HG03575 (cell line): Measurements from ENCODE around the gene B4GALNT2.
"Not testable (repeated sequence)": the region's sequence is repeated elsewhere in the genome, so short reads cannot be mapped to it uniquely, and the experiment has no call there.

Experiments
- ATAC-seq: cut with Tn5 transposase; IDR thresholded peaks from one replicate; pipeline ENCODE4 v1.9.1; 2021; ENCODE audit not compliant: unreplicated experiment, insufficient number of reproducible peaks, low FRiP score; ENCODE audit errors: extremely low read depth

Gene B4GALNT2

GRCh38 chr17:49132699-49133364, at the start of gene B4GALNT2:
Gene B4GALNT2 (plus strand): TSS chr17:49132769. CDS start chr17:49132793, 24 bp downstream.
- no peak for ATAC-seq

- not testable (repeated sequence) for ATAC-seq
These were observed 47.5 kb upstream of the B4GALNT2 start for GRCh38 chr17:49085046-49085445.

- ATAC-seq, result no peak
These were observed 46.8 kb upstream of the B4GALNT2 start for GRCh38 chr17:49085565-49086315.

GRCh38 chr17:49086316-49086605, 46.3 kb upstream of the B4GALNT2 start:
- ATAC-seq, result no peak

GRCh38 chr17:49086649-49087048, 45.9 kb upstream of the B4GALNT2 start:
- no peak for ATAC-seq

GRCh38 chr17:49089094-49089493, 43.5 kb upstream of the B4GALNT2 start:
- ATAC-seq, result no peak

GRCh38 chr17:49090878-49091594, 41.5 kb upstream of the B4GALNT2 start:
- ATAC-seq, result no peak

- ATAC-seq, result no peak
These were observed 39.4 kb upstream of the B4GALNT2 start for GRCh38 chr17:49093131-49093530.

GRCh38 chr17:49100601-49101000, 32.0 kb upstream of the B4GALNT2 start:
- ATAC-seq, result no peak

- ATAC-seq, result no peak
These were observed 31.5 kb upstream of the B4GALNT2 start for GRCh38 chr17:49101054-49101534.

GRCh38 chr17:49103360-49103759, 29.2 kb upstream of the B4GALNT2 start:
- ATAC-seq, result not testable (repeated sequence)

- ATAC-seq, result no peak
These were observed 28.0 kb upstream of the B4GALNT2 start for GRCh38 chr17:49104511-49105074.

GRCh38 chr17:49106321-49107210, 26.0 kb upstream of the B4GALNT2 start:
- no peak for ATAC-seq

- no peak for ATAC-seq
These were observed 25.4 kb upstream of the B4GALNT2 start for GRCh38 chr17:49107211-49107557.

GRCh38 chr17:49108318-49108717, 24.3 kb upstream of the B4GALNT2 start:
- ATAC-seq, result no peak

GRCh38 chr17:49110509-49110908, 22.1 kb upstream of the B4GALNT2 start:
- no peak for ATAC-seq

GRCh38 chr17:49111934-49112333, 20.6 kb upstream of the B4GALNT2 start:
- no peak for ATAC-seq

GRCh38 chr17:49112936-49113335, 19.6 kb upstream of the B4GALNT2 start:
- ATAC-seq, result no peak

GRCh38 chr17:49114703-49115102, 17.9 kb upstream of the B4GALNT2 start:
- ATAC-seq, result no peak
